ENCODE measurements around the gene GCNT2.

GRCh38 chr6:10610289-10610688 is 89.1 kb downstream of the GCNT2 start:
- TF ChIP-seq EZH2 (IDR thresholded peaks at IDR 0.05) (no peak), POLR2AphosphoS5 (IDR thresholded peaks at IDR 0.05; ENCODE audit: borderline replicate concordance, low read depth, low read length) (no peak), FOXP2 (optimal IDR thresholded peaks at IDR 0.05; ENCODE audit: control extremely low read depth, extremely low read length, insufficient read depth) (no peak)
